C4-2B (cell line): Measurements from ENCODE around the gene SPATA7.

Source experiments
- H3K27ac ChIP-seq: fragments of 450-650 bp; 2 replicates; pipeline ENCODE4 v1.5.1; 2017
- CTCF ChIP-seq: fragments of 450-650 bp; conservative IDR thresholded peaks from 2 replicates; pipeline ENCODE4 v1.5.1; 2017; ENCODE audit warnings: mild to moderate bottlenecking
- ZFX ChIP-seq: fragments of 450-650 bp; IDR thresholded peaks from 2 replicates; pipeline ENCODE4 v1.6.1; 2017

SPATA7 gene

GRCh38 chr14:88420187-88420586, 34.7 kb downstream of the SPATA7 start:
- peak overlapping the region; percentile 23; the same call in 1 of the 2 replicates for H3K27ac ChIP-seq
- TF ChIP-seq ZFX = no peak
- TF ChIP-seq CTCF = no peak

GRCh38 chr14:88421286-88421685, 35.8 kb downstream of the SPATA7 start:
- TF ChIP-seq ZFX (no peak), CTCF (no peak)

GRCh38 chr14:88422047-88422446, 36.6 kb downstream of the SPATA7 start:
- no peak overlapping the region for H3K27ac ChIP-seq
- TF ChIP-seq ZFX = no peak
- TF ChIP-seq CTCF = no peak

More at GRCh38 chr14:88421286-88421685, 35.8 kb downstream of the SPATA7 start:
- no peak overlapping the region for H3K27ac ChIP-seq

GRCh38 chr14:88422919-88423650, 37.6 kb downstream of the SPATA7 start:
- H3K27ac ChIP-seq = no peak overlapping the region
- TF ChIP-seq ZFX = no peak
- TF ChIP-seq CTCF = no peak

- H3K27ac ChIP-seq = no peak overlapping the region
- TF ChIP-seq CTCF = no peak
- no peak for TF ChIP-seq ZFX
Measured at GRCh38 chr14:88424573-88424972, 39.1 kb downstream of the SPATA7 start.

- H3K27ac ChIP-seq = no peak overlapping the region
- TF ChIP-seq CTCF (no peak), ZFX (no peak)
Measured at GRCh38 chr14:88426271-88426670, 40.8 kb downstream of the SPATA7 start.

GRCh38 chr14:88430976-88431375, 45.5 kb downstream of the SPATA7 start:
- TF ChIP-seq CTCF (no peak), ZFX (no peak)
- H3K27ac ChIP-seq = no peak overlapping the region
